SH-SY5Y (cell line): ENCODE results near the gene CMTM4.

Experiments used
- GATA2 ChIP-seq: IDR thresholded peaks from 2 replicates; pipeline ENCODE4 v1.6.1; 2011; ENCODE audit warnings: mild to moderate bottlenecking, low read depth, low read length
- GATA3 ChIP-seq: IDR thresholded peaks from 2 replicates; pipeline ENCODE4 v1.6.1; 2011; ENCODE audit warnings: low read depth, mild to moderate bottlenecking, low read length, moderate library complexity

GRCh38 chr16:66701026-66701425, 4.5 kb upstream of the CMTM4 start:
- TF ChIP-seq GATA2 = no peak
- TF ChIP-seq GATA3 = no peak
